WI38 (cell line): ENCODE measurements around the gene GNAZ.

Experiments
- H3K4me3 ChIP-seq: 2 replicates; pipeline ENCODE4 v1.5.1; 2011; ENCODE audit warnings: low read depth, mild to moderate bottlenecking, control low read depth, low read length
- TF ChIP-seq, protein P1 (sequence below): IDR thresholded peaks from 2 replicates; pipeline ENCODE4 v1.5.1; 2012; ENCODE audit warnings: low read depth, mild to moderate bottlenecking, control low read depth, low read length

The GNAZ gene

DNA sequence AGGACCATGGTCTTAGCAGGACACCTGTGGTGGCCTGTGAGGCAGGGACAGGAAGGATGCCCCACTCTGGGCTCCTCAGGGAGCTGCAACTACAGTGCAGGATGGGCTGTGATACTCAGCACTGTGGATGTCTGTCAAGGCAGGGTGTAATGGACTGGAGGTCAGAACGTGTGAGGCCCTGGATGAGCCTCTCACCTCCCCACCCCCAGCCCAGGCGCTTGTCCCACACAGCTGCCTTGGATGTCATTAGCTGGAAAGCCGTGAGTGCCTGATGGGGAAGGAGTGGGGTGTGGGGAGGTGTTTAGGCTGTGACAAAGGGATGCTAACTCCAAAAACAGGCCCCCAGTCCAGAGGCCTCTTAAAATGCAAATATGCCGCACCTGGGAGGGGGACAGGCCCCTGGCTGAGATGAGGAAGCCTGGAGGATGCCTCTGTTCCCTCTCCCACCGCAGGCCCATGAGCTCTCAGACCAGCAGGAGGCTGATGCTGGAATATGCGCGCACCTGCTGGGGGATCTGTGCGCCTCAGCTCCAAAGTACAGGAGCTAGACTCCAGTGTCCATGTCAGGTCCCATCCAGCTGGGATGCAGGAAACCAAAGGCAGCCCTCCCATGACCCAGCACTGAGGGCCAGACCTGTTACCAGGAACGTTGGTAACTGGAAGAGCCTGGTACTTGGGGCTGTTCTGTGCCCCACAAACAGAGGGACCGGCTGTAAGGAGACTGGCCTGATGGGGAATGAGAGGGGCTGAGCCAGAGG, 46.4 kb downstream of the GNAZ start:
- TF ChIP-seq, protein P1, sequence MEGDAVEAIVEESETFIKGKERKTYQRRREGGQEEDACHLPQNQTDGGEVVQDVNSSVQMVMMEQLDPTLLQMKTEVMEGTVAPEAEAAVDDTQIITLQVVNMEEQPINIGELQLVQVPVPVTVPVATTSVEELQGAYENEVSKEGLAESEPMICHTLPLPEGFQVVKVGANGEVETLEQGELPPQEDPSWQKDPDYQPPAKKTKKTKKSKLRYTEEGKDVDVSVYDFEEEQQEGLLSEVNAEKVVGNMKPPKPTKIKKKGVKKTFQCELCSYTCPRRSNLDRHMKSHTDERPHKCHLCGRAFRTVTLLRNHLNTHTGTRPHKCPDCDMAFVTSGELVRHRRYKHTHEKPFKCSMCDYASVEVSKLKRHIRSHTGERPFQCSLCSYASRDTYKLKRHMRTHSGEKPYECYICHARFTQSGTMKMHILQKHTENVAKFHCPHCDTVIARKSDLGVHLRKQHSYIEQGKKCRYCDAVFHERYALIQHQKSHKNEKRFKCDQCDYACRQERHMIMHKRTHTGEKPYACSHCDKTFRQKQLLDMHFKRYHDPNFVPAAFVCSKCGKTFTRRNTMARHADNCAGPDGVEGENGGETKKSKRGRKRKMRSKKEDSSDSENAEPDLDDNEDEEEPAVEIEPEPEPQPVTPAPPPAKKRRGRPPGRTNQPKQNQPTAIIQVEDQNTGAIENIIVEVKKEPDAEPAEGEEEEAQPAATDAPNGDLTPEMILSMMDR, result no peak
- no peak overlapping the region for H3K4me3 ChIP-seq

DNA sequence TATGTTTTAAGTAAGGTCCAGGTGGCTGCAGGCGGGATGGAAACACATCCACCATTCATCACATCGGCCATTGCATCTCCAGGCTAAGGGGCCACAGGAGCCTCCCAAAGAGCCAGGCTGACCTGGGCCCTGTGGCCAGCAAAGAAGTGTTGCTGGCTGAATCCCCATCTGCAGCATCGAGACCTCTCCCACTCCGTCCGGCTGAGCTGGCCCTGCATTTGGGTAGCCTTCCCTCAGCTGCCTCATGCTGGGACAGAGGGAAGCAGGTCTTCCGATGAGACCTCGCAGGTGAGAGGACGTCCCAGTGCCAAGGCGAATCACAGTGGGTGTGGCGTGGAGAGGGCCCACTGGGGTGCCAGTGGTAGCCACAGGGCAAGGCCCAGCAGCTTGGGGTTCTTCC, 47.0 kb downstream of the GNAZ start:
- TF ChIP-seq, protein P1, result no peak
- no peak overlapping the region for H3K4me3 ChIP-seq

DNA sequence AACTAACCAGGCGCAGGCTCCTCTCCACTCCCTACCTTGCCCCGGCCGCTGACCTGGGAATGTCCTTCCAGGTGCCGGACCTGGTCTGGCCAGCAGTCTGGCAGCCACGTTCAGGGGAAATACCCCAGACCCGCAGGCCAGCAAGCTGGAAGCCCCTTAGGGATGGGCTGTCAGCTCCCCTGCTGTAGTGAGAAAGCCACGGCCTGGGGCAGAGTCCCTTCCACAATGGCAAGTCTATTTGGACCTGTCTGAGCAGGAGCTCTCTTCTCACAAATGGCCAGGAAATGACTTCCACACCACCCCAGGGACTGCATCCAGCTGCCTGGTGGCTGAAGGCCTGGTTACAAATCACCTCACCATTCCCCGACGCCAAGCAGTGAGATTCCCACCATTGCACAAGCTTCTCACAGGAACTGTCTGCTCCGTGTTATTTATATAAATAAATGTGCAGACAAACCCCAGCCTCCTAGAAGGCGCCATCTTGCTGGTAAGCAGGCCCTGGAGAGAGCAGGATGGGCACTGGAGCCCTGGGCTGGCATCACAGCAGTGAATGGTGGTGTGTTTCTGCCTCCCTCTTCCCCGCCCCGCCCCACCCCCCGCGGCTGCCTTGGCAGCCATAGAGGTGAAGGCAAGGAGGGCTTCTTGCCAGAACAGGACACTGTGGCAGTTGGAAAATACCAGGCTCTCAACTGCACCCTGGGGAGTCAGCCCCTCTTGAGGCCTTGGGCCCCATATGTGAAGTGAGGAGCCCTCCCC, 47.8 kb downstream of the GNAZ start:
- no peak overlapping the region for H3K4me3 ChIP-seq
- TF ChIP-seq, protein P1, result no peak

DNA sequence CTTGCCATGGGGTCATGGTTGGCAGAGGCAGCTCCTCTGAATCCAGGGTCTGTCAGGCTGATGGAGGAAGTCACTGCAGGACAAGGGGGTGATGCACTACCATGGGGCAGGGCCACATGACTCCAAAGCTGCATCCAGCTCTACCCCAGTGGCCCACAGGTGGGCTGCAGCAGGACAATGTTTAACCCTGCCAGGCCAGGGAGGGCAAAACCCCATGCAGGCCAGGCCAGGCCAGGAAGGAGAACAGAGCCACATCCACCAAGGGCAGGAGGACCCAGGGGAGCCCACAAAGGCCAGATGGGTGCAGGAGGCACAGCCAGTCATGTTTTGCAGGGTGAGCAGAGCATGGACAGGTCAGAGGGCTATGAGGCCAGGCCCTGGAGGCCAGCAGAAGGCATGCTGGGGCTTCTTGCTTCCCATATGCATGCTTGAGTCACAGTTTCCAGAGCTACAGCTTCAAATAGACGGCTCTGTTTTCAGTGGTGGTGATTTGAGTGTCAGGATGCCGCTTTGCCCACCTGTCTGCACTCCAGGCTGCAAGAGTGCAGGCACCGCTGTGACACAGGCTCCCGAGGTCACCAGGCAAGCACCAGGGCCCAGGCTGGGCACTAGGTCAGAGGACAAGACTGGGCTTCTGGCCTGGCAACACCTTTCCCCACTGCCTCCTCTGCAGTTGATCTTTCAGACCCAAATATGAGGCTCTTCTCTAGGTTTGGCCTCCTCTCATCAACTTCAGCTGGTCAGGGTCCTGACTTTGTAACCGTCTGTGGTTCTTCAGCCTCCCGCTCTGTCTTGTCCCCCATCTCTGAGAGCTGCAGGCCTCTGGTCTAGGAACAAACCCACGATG, 48.6 kb downstream of the GNAZ start:
- TF ChIP-seq, protein P1, result no peak

DNA sequence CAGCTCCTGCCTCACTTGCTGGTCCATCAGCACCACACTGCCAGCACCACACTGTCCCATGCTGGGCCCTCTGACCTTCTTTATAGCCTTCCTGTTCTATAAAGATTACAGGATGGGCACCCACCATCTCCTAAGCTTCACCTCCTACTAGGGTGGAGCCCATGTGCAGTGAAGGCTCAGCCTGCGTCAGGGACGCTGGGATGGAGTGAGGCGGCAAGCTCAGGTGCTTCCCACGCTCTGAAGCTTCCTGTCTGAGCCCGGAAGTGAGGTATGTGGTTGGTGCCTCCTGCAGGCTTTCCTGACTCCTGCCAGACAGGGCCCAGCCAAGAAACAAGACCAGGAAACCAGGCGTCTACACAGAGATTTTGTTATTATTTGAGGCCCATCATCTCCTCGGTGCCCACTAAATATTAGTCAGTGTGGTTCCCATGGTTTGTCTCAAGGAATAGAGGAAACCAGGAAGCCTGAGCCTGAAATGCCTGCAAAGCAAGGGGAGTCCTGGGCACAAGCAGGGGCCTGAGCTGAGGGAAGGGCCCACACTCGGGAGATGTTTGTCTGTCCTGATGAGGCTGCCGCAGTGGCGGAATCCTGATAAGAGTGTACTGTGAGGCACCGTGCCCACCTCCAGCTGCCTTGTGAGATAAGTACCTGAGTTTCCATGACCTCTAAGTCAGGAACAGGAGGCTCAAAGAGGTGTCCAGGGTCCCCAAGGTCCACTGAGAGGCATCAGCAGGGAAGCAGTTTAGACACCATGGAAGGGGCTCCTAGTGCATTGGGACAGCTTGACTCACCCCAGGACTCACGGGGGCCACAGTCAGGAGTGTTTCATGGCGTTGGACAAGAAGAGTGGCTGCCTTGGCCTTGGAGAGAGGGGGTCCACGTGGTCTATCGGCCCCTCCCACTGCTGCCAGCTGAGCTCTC, 49.4 kb downstream of the GNAZ start:
- TF ChIP-seq, protein P1, result no peak

More for the DNA sequence above, 48.6 kb downstream of the GNAZ start:
- H3K4me3 ChIP-seq, result no peak overlapping the region

DNA sequence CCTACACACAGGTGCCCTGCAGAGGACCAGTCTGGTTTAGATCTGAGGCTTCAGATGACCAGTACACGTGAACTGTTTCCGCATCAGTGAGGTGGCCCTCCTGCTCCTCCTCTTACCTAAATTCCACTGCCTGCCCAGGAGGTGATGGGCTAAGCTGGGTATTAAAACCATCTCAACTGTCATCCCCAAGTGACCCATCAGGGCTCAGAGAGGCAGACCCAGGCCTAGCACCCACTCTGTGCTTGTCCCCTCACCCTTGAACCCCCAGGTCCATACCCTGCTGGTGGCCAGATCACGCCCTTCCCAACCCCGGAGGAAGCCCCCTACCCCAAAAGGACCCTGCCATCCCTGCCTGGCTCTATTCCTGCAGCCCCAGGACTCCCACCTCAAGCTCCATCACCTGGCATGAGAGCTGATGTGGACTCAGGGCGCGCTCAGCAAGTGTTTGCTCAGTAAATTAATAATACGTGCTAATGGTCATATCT, 50.1 kb downstream of the GNAZ start:
- TF ChIP-seq, protein P1, result no peak
- no peak overlapping the region for H3K4me3 ChIP-seq

More for the DNA sequence above, 49.4 kb downstream of the GNAZ start:
- no peak overlapping the region for H3K4me3 ChIP-seq
